ENCODE measurements around the gene POLR1D. TPM values are rescaled to one million over a fixed set of nuclear protein-coding genes. Genes with fewer than 3 reads are reported as not detected.
A peak's percentile ranks its signal among the peaks of the same experiment; 100 is the strongest.

Gene POLR1D
- total RNA-seq, 4 donors from 2014 or later: 63.8 to 81.5 (median 73.3) TPM

DNA sequence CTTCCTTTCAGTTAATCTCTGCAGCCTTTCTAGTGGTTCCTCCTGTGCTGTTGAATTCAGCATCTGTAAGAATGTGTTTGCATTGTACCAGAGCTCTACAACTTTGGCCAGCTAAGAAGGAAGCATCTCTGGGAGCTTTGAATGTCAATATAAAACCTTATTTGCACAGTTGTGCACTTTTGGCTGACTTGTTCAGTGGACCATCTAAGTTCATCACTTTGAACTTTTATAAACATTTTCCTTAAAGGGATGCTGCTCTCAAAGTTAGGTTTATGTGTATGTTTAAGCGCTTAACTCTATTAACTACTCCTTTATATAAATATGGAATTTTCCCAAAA, 15.6 kb downstream of the POLR1D start:
- DNase-seq (ENCODE audit: low spot score in 2 of 2): no peak
- Histone ChIP-seq H3K4me1 (peaks cover 0 to 52% (median 12%) of the 10 kb centered on the region in 4 donors), H3K27ac (no peak overlapping the region), H3K9me3 (no peaks in the 10 kb centered on the region), H3K4me3 (no peak overlapping the region), H3K27me3 (no peaks in the 10 kb centered on the region), H3K36me3 (peaks cover 0 to 8% (median 0%) of the 10 kb centered on the region in 3 donors)
- TF ChIP-seq EP300 (IDR thresholded peaks at IDR 0.05): no peak
- TF ChIP-seq, protein P1, sequence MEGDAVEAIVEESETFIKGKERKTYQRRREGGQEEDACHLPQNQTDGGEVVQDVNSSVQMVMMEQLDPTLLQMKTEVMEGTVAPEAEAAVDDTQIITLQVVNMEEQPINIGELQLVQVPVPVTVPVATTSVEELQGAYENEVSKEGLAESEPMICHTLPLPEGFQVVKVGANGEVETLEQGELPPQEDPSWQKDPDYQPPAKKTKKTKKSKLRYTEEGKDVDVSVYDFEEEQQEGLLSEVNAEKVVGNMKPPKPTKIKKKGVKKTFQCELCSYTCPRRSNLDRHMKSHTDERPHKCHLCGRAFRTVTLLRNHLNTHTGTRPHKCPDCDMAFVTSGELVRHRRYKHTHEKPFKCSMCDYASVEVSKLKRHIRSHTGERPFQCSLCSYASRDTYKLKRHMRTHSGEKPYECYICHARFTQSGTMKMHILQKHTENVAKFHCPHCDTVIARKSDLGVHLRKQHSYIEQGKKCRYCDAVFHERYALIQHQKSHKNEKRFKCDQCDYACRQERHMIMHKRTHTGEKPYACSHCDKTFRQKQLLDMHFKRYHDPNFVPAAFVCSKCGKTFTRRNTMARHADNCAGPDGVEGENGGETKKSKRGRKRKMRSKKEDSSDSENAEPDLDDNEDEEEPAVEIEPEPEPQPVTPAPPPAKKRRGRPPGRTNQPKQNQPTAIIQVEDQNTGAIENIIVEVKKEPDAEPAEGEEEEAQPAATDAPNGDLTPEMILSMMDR (IDR thresholded peaks at IDR 0.05): no peak
- TF ChIP-seq POLR2A (IDR thresholded peaks at IDR 0.05): no peak
- WGBS, 2 donors: 97 to 100% methylated on average over 1 of the region's 1 CpG

DNA sequence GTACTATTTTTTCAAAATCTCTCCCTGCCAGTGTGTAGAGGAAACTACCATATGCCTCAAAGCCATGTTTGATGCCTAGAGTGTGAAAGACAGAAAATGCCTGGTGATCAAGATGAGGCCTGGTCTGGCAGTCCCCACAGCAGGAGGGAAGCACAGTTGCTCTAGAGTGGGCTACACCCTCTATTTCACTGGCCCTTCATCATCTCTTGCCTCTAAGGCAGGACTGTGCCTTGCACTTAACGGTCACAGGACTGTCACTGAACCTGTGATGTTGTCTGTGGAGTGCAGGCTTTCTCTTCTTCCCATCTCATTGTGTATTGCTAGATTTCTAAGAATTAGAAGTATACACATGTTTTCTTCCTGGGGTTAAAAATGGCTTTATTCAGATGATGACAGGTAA, 16.3 kb downstream of the POLR1D start:
- 88 to 91% methylated on average over 1 of the region's 1 CpG for WGBS, 2 donors
- Histone ChIP-seq H3K36me3 (peaks cover 0 to under 1% (median 0%) of the 10 kb centered on the region in 3 donors), H3K4me1 (peaks cover 0 to 52% (median 12%) of the 10 kb centered on the region in 4 donors), H3K4me3 (no peak overlapping the region), H3K27me3 (no peaks in the 10 kb centered on the region), H3K27ac (peak overlapping the region in 2 of 4 donors; percentile 51 to 56), H3K9me3 (no peaks in the 10 kb centered on the region)
- no peak for DNase-seq (ENCODE audit: low spot score in 2 of 2)
- TF ChIP-seq, protein P1 (IDR thresholded peaks at IDR 0.05): no peak
- TF ChIP-seq POLR2A (IDR thresholded peaks at IDR 0.05) (no peak), EP300 (IDR thresholded peaks at IDR 0.05) (no peak)

DNA sequence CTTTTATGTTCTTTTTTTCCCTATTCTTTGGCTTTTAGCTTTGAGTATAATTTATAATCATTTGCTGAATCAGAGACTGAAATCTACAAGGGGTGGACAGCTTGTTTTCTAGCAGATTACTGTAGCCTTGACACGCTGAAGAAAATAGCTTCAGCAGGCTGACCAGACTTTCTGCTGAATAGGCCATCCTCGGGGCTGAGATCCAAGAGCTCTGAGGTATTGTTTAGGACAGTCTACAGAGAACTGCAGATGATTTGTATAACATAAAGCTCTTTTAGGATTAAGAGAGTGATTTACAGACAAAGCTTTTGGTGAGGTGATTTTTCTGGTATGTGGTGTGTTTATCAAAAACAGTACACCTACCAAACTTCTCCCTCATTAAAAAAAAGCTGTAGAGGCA, 16.8 kb downstream of the POLR1D start:
- H3K27ac ChIP-seq: peak overlapping the region in 2 of 4 donors; percentile 51 to 56
- no peak for DNase-seq (ENCODE audit: low spot score in 2 of 2)
- H3K4me1 ChIP-seq: peaks cover 0 to 57% (median 12%) of the 10 kb centered on the region in 4 donors
- 3 to 17% methylated on average over 2 of the region's 2 CpGs for WGBS, 2 donors
- no peaks in the 10 kb centered on the region for H3K36me3 ChIP-seq
- TF ChIP-seq POLR2A (IDR thresholded peaks at IDR 0.05): no peak
- TF ChIP-seq, protein P1 (IDR thresholded peaks at IDR 0.05): no peak
- no peak for TF ChIP-seq EP300 (IDR thresholded peaks at IDR 0.05)
- H3K27me3 ChIP-seq: no peaks in the 10 kb centered on the region
- no peak overlapping the region for H3K4me3 ChIP-seq
- H3K9me3 ChIP-seq: no peaks in the 10 kb centered on the region

DNA sequence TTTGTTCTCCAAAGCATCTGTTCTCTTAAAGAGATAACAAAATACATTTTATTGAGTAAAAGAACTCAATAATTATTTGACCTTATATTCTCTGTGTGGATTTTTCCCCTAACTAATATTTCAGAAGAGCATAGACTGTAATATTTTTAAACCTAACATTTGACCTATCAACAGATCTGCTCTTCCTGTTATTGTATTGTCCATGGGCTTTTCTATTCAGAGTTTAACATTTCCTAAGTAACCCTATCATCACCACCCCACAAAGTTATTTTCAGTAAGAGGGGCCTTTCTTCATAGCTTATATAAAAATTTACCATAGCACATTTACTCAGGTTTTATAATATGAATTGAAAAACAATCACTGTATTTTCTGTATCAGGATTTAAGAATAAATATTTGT, 17.5 kb downstream of the POLR1D start:
- Histone ChIP-seq H3K4me1 (peaks cover 0 to 62% (median 14%) of the 10 kb centered on the region in 4 donors), H3K27me3 (no peaks in the 10 kb centered on the region), H3K9me3 (no peaks in the 10 kb centered on the region), H3K4me3 (no peak overlapping the region), H3K27ac (peak overlapping the region in 2 of 4 donors; percentile 51 to 56), H3K36me3 (no peaks in the 10 kb centered on the region)
- no peak for DNase-seq (ENCODE audit: low spot score in 2 of 2)
- TF ChIP-seq, protein P1 (IDR thresholded peaks at IDR 0.05): no peak
- TF ChIP-seq POLR2A (IDR thresholded peaks at IDR 0.05) (no peak), EP300 (IDR thresholded peaks at IDR 0.05) (no peak)

DNA sequence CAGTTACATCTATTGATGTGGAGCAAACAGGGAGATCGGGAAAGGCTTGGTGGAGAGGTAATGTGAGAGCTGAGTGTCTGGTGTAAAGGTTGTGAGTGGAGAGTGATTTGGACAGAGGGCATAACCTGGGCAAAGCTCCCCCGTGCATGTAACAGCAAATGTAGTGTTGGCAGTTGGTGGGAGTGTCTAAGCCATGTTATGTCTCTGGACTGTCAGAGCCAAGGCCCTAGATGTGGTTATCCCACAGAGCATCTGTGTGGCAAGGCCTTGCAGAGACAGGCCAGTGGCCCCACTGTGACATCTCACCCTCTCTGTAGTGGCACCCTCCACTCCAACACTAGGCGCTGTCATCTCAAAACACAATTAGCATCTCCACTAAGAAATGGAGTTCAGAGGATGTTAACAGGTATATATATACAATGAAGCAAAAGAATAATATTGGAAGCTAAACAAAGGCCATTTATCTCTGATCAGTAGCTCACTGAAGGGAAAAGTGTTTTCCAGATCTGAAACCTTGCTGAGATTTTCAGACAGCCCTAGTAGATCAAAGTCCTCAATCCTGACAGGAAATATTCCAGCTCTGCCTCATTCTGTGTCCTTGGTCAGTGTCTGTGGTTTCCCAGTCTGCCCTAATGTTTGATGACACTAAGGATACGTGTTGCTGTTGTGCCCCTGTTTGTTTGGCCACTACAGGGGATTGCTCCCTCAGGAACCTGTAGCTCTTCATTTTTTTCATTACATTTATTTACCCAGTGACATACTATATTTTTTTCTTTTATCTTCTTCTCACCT, 20.2 kb downstream of the POLR1D start:
- H3K27ac ChIP-seq: no peak overlapping the region
- WGBS, 2 donors: 80 to 84% methylated on average over 4 of the region's 4 CpGs
- DNase-seq (ENCODE audit: low spot score in 2 of 2): no peak
- H3K4me3 ChIP-seq: no peak overlapping the region
- peaks cover 0 to 68% (median 17%) of the 10 kb centered on the region in 4 donors for H3K4me1 ChIP-seq
- TF ChIP-seq, protein P1 (IDR thresholded peaks at IDR 0.05): no peak
- TF ChIP-seq EP300 (IDR thresholded peaks at IDR 0.05): no peak
- TF ChIP-seq POLR2A (IDR thresholded peaks at IDR 0.05): no peak
- H3K27me3 ChIP-seq: no peaks in the 10 kb centered on the region
- no peaks in the 10 kb centered on the region for H3K9me3 ChIP-seq
- H3K36me3 ChIP-seq: no peaks in the 10 kb centered on the region

Data from tibial nerve (tissue), 4 donors.